GM21526 (cell line): ENCODE measurements around the gene SPEG.
A peak's percentile ranks its signal among the peaks of the same experiment; 100 is the strongest.

Experiments used
- ATAC-seq: cut with Tn5 transposase; IDR thresholded peaks from one replicate; pipeline ENCODE4 v1.9.1; 2021; ENCODE audit warnings: moderate library complexity; ENCODE audit not compliant: unreplicated experiment, low FRiP score

Gene SPEG

DNA sequence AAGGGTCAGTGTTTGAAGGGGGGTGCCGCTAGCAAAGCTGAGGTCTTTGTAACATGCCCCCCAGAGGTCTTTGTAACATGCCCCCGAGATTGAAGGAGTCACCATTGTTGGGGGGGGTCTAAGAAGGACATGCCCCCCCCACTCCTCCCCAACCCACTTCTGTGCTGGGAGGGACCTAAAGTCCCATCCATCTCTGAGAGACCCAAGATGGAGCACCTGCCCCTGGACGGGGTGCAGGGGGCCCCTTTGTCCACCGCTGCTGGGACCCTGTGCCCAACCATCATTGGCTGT is 73.7 kb downstream of the SPEG start:
- ATAC-seq = no peak

DNA sequence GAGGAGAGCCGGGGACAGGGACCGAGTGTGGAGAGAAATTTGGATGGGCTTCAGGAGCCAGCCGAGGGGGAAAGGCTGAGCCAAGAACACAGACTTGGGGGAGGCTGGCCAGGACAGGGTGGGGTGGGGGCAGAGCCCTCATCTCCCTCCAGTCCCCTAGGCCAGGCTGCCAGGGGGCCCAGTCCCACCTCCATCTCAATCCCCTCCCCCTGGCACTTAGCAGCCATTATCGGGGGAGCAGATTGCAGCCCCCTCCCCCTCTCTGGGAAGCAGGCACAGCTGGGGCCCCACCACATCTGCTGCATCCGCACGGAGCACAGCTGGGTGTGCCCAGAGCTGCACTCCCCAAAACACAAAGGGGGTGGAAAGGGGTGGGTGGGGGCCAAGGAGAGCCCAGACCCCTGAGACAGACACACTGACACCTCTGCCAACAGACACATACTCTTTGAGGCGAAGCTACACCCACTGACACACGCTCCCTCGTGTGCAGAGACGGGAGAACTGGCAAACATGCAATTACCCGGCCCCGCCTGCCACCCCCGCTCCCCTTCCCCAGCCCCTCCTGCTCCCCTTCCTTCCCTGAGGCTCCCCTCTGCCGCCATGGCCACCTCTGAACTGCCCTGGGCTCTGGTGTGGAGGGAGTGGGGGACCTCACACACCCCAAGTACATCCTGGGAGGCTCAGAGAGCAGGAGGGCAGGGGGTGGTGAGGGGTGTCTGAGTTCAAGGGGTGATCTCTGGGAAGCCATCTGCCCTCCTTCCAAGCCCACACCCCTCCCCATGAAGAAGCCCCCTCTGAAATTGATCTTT is 74.5 kb downstream of the SPEG start:
- ATAC-seq = no peak

DNA sequence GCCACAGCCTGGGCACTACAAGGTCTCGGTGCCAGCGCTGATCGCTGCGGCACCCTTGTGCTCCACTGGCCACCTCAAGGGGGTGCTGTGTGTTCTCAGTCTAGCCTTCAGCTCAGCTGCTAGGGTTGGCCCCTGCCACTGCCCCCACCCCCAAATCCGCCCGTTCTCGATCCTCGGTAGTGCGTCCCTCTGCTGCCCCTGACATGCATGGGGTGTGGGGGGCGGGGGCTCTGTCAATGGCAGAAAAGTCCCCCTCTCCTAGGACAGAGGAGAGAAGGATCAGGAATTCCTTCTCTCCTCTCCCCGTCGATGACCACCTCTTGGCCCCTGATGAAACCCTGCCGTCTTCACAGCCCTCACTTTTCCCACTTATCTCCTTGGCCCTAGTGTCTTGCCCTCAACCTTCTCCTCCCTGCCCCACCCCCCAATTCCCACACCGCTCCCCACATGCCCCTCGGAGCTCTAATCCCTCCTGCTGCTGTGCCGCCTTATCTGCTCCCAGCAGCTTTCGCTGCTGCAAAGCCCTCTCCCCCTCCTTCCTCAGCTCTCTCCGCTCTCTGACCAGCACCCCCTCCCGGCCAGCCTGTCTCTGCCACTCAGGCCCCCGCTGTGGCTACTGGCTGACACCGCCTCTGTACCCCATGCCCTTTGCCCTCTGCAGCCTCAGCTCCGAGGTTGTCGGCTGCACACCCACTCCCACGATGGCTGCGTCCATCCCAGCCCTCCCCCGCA is 75.3 kb downstream of the SPEG start:
- ATAC-seq = peak; percentile 53

DNA sequence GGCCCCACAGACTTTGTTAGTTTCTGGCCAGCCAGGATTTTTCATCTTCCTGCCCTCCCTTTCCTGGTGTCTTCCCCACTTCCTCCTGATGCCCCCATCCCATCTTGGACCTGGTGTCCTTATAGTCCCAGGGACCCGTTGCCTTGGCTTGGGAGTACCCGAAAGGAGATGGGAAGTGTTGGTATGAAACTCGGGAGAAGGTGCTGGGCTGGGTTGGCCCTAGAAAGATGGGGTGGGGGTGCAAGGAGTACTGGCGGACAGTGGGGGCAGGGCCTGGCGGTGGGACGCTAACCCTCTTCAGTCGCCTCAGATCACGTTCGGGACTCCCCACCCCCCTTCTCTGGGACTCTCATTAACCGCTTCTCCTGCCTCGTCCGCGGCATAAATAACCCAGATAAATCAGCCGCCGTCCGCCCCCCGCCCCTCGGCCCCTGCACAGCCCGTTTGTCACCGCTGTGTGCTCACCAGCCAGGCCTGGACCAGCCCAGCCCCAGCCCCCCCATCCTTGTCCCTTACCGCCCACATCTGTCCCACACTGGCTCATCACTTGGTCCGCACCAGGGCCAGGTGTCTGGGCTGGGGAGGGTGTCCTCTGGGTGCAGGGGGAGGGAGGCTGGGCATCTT is 76.0 kb downstream of the SPEG start:
- no peak for ATAC-seq

DNA sequence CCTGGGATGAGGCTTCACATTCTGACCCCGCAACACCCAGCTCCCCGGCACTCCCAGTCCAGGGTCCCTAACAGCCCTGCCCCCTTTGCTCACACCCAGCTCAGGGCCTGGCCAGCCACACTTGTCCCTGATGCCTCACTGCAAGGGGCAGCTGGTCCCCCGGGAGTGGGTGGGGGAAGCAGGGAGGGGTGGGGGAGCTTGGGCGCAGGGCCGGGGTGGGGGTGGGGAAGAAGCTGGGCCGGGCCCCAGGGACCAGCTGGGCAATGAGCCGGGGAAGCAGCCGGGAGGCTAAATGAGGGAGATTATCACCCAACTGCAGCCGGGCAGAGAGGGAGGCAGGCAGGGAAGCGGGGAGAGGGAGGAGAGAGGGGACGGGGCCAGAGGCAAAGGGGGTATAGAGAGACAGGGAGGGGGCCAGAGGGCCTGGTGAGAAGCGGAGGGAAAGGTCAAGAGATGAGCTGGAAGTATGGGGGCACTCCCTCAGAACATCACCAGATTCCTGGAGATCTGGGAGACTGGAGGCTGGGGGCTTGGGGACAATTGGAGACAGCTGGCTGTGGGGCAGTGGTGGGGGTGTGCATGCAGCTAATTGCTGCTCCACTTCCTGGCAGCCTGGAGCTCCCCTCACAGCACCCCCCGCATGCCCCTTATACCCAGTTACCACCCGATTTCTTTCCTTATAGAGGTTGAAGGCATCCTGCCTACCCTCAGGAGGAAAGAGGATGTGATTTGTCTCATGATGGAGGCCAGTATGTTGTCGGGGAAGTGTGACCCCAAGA is 77.1 kb downstream of the SPEG start:
- no peak for ATAC-seq

DNA sequence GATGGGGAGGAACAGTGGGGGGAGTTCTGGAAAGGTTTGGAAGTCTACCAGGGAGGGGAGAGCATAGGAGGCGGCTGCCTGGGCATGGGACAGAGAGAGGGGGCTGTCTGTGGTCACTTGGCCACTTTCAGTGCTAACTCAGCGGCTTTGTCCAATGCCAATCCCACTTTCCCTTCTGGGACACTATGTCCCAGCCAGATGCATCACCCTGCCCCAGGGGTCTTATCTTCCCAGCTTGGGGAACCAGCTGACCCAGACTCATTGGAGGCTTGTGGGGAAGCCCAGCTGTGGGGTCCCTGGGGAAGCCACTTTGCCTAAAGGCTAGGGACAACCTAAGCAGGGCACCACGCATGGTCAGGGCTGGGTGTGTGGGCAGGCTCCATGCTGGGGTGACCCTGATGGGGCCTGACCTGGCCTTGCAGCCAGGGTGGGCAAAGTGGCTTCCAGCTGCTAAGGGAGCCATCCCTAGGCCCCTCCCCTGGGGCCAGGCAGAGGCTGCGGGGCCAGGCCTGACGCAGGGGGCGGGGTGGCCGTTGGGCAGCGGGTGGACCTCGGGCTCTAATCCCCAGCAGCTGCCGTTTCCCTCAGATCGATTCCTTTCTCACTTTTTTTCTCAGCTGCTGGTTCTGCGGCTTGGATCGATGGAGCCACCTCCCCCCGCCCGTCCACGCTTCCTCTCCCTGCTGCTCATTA is 78.0 kb downstream of the SPEG start:
- ATAC-seq = no peak

DNA sequence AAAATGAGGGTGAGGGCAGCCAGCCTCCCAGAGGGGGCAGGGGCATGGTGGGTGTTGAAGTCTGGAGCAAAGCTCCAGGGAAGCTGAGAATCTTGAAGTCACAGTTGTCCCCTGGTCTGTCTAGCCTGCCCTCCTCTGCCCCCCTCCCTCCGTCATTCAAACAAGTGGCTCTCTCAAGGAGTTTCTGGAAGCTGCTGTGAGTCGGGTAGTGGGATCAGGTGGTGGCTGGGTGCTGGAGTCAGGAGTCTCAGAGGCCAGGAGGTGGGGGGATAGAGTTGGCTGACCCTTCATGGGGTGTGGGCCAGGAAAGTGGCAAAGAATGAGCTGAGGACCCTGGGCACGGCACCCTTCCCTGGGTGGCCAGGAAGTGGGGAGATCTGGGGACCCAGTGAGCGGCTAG is 79.1 kb downstream of the SPEG start:
- ATAC-seq = no peak

DNA sequence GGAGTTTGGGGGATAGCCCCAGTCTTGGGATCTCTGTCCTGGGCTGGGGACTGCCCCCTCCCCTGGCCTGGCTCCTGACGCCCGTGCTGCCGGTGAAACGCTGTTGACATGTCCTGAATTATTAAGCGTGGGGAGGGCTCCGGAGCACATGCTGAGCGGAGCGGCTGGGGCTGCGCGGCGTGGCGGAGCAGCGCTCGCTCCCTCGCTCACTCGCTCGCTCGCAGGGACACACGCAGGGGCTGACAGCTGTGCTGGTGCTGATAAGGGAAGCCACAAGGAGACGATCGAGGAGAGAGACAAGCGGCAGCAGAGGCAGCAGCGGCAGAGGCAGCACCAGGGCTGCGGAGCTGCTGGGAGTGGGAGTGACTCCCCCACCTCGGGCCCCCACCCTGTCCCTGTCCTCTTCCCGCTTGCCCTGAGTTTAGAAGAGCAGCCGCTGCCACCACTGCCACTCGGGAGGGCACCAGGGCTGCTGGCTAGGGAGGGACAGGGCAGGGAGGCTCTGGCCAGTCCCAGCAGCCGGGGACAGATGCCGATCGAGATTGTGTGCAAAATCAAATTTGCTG is 79.6 kb downstream of the SPEG start, which contains the start of gene ASIC4:
Gene ASIC4 (plus strand): TSS at position 287 of the 566 bp plus-strand sequence. CDS start 243 bp downstream, at position 530.
- ATAC-seq = no peak

DNA sequence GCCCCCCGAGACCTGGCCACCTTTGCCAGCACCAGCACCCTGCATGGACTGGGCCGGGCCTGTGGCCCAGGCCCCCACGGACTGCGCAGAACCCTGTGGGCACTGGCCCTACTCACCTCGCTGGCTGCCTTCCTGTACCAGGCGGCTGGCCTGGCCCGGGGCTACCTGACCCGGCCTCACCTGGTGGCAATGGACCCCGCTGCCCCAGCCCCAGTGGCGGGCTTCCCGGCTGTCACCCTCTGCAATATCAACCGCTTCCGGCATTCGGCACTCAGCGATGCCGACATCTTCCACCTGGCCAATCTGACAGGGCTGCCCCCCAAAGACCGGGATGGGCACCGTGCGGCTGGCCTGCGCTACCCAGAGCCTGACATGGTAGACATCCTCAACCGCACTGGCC is 80.2 kb downstream of the SPEG start:
- no peak for ATAC-seq

DNA sequence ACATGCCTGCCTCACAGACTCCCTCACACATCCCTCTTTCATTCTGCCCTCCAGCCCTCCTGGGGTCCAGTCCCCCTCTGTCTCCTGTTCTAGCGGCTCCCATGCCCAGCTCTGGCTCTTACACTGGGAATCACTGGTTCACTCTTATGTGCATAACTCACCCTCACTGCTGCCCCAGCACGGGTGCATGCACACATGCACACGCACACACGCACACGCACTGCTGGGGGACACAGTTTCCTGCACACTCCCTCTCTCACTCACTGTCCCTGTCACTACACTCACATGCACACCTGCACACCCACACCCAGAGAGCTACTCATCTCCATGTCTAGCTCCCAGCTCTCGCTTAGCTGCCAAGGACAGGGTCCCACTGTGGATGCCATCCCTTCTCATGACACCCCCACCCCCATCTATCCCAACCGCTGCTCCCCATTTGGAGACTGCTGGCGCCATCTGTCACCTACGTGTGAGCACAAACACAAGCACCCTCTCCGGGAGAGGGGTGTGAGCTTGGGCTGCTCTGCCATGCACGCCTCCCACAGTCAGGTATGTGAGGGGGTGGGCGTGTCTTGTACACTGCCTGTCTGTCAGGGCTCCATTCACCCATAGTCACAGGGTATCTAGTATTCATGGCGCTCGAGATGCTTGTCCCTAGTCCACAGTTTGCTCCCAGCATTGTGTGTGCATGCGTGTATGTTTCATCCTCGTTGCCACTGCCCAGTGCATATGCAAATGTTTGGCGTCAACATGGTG is 81.4 kb downstream of the SPEG start:
- ATAC-seq = no peak

DNA sequence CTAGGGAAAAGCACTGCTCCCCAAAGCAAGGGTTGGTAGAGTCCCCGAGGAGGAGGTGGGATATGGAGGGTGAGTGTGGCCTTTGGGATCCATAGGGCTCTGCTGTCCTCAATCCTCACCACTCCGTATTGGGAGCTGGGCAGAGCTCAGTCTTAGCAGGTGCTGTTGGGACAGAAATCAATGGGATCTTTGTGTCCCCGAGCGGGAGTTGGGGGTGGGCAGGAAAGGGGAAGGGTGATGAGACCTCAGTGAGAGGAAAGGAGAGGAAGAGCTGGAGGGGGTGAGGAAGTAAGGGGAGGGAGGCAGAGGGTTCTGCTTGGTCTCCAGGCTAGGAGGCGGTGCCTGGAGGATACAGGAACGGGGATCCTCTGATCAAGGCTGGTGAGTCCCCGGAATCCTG is 82.2 kb downstream of the SPEG start:
- no peak for ATAC-seq

DNA sequence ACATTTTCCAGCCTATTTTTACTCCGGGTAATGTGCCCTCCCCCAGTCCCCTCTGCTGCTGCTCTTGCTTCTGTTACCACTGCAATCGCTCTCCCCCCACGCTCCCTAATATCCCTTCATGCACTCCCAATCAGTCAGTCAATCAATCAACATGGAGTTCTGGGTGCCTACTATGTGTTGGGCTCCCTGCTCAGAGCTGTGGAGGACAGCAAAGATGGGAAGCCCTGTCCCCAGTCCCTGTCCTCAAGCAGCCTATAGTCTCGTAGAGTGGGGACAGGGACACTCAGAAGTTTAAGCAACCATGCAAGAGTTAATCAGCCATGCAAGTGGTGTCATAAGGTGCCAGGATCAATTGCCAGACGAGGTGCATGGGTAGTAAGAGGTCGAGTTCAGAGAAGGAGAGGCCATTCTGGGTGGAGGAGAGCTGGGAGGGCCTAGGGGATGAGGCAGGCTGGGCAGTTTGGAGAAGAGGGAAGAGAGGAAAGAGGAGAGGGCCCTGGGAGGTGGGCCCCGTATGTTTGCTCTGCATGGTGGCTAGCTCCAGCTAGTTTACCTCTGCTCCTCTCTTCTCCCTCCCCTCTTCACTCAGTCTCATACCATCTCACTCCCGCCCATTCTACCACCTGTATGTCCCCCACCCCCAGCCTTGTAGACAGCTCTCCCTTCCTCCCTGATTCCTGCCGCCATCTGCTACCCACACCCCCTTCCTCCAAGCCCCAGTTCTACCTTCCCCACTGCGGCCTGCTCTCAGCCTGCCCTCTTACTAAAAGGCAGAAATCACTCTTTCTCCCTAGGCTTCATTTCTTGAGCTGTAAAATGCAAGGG is 83.5 kb downstream of the SPEG start:
- ATAC-seq = no peak

DNA sequence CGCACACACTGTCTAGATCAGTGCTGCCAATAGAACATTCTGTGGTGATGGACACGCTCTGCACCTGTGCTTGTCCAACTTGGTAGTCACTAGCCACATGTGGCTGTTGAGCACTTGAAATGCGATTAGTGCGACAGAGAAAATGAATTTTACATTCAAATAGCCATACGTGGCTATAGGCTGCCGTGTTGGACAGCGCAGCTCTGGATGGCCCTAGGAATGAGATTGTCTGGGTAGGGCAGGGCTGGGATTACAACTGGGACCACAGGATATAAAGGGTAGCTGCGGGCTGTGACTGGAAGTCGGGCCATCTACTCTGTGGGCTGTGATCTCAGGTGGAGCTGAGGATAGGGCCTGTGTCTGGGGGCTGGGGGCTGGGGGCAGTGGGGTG is 84.9 kb downstream of the SPEG start:
- no peak for ATAC-seq

DNA sequence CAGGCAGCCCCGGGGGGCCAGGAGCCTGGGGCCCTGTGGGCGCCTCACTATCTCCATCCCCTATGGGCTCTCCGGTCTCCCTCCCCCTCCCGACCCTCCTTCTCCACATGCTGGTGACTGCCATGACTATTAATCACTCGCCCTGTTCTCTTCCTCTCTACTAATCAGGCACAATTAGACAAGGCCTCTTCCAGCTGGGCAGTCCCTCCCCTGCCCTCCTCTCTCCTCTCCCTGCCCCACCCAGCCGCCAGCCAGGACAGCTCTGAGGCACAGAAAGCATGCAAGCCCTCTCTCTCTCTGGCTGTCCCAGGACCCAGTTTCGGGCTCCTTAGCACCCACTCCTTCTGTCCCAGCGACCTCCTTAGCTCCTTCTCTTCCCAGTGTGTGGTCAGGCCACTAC is 85.4 kb downstream of the SPEG start:
- no peak for ATAC-seq

DNA sequence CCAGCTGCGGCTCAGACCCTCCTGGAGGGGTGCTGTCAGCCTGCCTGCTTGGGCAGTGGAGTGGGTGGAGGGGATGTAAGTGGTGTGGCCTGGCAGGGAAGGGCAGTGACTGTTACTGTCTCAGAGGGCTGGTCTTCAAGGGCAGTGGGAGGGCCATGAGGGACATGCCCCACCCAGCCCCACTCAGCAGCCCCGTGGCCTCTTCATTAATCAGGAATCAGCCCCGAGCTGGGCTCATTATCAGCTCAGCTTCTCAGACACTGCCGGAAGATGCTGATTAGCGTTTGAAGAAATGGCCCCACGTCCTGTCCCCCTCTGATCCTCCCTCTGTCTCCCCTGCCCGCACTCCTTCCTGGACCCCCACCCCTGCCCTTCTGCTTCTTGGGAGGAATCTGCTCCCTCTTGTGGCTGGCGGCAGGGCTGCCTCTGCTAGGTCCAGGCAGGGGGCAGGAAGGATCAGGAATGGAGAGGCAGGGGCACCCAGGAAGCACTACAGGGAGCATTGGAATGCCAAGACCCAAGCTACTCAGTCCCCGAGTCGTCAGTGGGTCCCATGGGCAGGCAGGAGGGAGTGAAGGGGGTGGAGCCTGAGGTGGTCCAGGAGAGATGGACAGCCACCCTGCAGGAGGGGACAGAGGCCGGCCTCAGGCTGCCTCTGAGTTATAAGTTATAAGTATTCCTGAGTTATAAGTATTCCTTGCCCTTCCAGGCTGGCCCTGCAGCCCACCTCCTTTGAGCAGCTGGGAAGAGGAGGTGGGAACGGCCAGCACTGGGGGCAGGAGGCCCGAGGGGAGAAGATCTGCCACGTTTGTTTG is 86.6 kb downstream of the SPEG start:
- ATAC-seq = no peak

DNA sequence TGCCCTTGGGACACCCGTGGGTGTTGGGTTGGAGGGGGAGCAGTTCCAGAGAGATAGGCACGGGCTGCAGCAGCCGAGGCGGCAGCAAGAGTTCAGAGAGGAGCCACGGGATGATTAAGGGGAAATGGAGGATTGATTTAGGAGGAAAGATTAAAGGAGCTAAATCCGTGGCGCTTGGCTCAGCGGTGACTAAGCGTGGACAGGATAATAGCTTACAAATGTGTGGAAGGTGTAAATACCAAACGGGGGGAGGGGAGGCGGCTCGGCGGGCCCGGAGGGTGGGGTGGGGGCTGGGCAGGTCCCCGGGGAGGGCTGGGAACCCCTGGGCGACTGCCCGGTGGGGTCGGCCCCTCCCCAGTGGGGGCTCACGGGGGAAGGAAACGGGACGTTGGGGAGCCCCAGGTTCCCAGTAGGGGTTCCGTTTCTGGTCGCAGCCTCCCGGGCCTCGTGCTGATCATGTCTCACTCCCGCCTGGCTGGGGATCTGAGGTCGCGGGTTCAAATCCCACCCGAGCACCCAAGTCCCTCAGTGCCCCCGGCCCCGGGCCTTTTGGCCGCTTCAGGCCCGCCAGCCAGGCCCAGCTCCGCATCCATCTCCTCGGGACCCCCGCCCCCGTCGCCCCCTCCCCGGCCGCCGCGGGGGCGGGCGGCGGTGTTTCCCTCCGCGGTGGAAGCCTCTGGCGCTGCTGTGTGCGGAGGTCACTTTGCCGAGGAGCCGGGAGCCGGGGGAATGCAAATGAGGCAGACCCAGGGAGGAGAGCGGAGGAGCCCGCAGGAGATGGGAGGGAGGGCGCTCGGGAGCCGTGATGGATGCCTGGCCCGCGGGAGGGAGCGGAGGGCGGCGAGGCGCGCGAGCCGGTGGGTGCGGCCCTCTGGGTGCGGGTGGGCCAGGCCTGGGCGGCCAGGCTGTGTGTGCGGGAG is 87.7 kb downstream of the SPEG start:
- ATAC-seq = no peak
